ENCODE results near the gene HELLS.
A peak's percentile ranks its signal among the peaks of the same experiment; 100 is the strongest.
"Not testable (repeated sequence)": the region's sequence is repeated elsewhere in the genome, so short reads cannot be mapped to it uniquely, and the experiment has no call there.

The HELLS gene

GRCh38 chr10:94545391-94546048, at the start of gene HELLS:
HELLS (plus strand) TSS chr10:94545788; CDS start chr10:94545922, 134 bp downstream.
- peak; percentile 52 for DNase-seq (ENCODE audit: low read depth)

DNA sequence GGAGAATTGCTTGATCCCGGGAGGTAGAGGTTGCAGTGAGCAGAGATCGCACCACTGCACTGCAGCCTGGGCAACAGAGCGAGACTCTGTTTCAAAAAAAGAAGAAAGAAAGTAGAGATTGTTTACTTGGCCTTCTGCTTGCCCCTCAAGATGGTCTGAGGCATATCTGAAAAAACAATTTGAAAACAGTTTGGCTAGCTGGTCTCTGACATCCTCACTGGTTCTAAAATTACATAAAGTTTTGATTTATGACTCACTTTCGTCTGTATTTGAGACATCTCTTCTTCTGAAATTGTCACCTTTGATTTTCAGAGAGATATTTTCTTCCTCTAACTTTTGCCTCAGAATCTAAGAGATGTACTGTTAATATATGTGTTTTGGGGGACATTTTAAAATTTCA, 49.6 kb upstream of the HELLS start:
- no peak for DNase-seq (ENCODE audit: low read depth)

- DNase-seq (ENCODE audit: low read depth) = no peak
Measured at GRCh38 chr10:94496646-94497045, 48.9 kb upstream of the HELLS start.

DNA sequence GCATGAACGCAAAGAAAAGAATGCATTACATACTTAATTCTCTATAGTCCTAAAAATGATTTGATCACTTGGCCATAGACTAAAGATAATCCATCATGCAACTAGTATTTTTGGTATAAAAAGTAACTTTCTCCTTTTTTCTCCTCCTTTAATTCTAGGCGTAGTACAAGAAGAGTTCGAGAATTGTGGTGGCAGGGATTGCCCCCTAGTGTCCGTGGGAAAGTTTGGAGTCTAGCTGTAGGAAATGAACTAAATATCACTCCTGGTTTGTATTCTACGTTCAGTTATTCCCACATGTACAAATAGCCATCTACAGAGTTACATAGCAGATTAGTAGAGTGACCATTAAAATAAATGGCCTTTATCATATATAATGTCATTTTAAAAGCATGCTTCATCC, 45.5 kb upstream of the HELLS start:
- DNase-seq (ENCODE audit: low read depth) = no peak

DNA sequence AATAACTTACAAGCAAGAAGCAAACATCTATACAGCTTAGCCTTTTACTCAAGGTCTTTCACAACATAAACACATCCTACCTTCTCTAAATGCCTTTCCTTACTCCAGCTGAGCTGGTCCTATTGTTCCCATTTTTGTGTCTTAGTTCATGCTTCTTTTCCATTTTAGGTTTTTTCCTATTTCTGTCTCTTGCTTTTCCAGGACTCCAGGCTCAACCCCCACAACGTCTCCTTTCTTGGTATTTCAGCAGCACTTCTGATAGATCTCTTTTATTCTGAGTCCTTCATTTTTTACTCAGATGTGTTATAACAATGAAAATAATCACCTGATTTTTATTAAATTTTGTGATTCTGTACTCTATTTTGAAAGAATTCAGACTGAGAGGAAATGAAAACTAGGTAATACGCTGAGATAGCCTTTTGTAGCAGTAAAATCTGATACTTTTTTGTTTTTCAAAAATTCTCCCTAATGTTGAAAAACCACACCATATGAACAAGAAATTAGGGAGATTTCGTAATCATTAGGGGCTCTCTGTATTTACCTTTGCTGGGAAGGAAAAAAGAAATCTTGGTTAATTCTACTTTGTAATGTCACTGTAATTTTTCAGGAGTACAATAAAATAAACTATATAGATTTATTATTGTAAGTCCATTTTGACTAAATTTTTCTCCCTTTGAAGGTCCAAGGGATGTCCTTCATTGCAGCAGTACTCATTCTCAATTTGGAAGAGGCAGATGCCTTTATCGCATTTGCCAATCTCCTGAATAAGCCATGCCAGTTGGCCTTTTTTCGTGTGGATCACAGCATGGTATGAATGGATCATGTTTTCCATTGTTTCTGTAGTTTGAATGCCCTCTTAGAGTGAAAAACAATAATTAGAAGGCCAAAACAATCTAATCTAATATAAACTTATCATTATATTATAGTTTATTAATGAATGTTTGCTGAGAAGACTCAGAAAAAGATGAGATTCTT, 24.0 kb upstream of the HELLS start:
- no peak for DNase-seq (ENCODE audit: low read depth)

GRCh38 chr10:94524146-94524545, 21.4 kb upstream of the HELLS start:
- no peak for DNase-seq (ENCODE audit: low read depth)

GRCh38 chr10:94524711-94525110, 20.9 kb upstream of the HELLS start:
- no peak for DNase-seq (ENCODE audit: low read depth)

DNA sequence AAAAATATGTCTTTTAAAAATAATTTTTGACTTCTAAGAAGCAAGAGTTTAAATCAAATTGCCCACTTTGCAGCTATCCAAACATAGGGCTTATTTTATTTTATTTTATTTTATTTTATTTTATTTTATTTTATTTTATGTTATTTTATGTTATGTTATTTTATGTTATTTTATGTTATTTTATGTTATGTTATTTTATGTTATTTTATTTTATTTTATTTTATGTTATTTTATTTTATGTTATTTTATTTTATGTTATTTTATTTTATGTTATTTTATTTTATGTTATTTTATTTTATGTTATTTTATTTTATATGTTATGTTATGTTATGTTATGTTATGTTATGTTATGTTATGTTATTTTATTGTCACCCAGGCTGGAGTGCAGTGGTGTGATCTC, 14.0 kb upstream of the HELLS start:
- not testable (repeated sequence) for DNase-seq (ENCODE audit: low read depth)

DNA sequence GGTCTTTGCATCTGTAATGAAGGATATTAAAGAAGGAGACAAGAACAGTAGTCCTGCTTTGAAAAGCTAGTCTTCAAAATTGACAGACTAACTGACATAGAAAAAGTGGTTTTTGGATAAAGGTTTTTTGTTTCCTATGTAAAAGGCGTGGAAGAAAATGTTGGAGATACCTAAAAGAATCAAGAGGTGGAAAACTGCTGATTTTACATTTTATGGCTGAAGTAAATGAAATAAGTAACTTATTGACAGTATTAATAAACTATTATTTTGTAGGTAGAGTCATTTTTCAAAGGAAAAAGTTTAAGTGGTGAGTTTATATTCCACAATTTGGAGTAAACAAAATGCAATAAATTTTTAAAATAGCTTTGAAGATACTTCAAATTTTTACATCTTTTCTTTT, 12.6 kb upstream of the HELLS start:
- no peak for DNase-seq (ENCODE audit: low read depth)

DNA sequence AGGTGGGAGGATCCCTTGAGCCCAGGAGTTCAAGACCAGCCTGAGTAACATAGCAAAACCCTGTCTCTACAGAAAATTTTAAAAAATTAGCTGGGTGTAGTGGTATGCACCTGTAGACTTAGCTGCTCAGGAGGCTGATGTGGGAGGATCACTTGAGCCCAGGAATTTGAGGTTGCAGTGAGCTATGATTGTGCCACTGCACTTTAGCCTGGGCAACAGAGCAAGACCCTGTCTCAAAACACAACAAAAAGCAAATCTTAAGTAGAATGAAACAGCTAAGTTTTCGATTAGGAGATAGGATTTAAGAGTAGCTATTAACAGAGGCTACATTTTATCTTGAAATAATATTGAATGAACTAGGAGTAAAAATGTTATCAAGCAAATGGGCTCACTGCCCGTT, 3.3 kb upstream of the HELLS start:
- not testable (repeated sequence) for DNase-seq (ENCODE audit: low read depth)

- DNase-seq (ENCODE audit: low read depth) = no peak
Measured at GRCh38 chr10:94546049-94546900, 687 bp downstream of the HELLS start.

GRCh38 chr10:94546901-94547185, 1.3 kb downstream of the HELLS start:
- no peak for DNase-seq (ENCODE audit: low read depth)

- DNase-seq (ENCODE audit: low read depth) = no peak
Measured at GRCh38 chr10:94549221-94549620, 3.6 kb downstream of the HELLS start.

- DNase-seq (ENCODE audit: low read depth) = not testable (repeated sequence)
Measured at GRCh38 chr10:94567714-94568307, 22.2 kb downstream of the HELLS start.

DNA sequence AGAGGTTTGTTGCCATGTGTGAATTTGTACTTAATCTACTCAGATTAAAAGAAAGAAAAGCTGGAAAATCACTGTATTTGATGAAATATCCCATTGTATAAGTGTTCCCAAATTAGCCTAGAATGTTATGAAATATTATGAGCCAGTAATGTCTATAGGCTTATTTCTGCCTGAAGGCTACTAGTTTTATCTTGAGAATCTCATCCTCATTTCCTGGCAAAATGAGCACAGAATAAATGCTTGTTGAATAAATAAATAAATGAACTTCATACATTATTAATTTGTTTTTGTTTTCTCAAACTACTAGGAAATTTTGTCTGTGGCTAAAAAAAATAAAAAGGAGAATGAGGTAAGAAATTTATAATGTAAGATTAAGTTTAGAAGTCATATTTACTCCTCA, 25.5 kb downstream of the HELLS start:
- no peak for DNase-seq (ENCODE audit: low read depth)

- DNase-seq (ENCODE audit: low read depth) = no peak
Measured at GRCh38 chr10:94571528-94571927, 25.9 kb downstream of the HELLS start.

GRCh38 chr10:94578790-94579189, 33.2 kb downstream of the HELLS start:
- no peak for DNase-seq (ENCODE audit: low read depth)

- DNase-seq (ENCODE audit: low read depth) = no peak
Measured at GRCh38 chr10:94583124-94583523, 37.5 kb downstream of the HELLS start.

GRCh38 chr10:94591461-94592205, 46.0 kb downstream of the HELLS start:
- DNase-seq (ENCODE audit: low read depth) = no peak

GRCh38 chr10:94602729-94603515, 57.3 kb downstream of the HELLS start:
- DNase-seq (ENCODE audit: low read depth) = no peak

DNA sequence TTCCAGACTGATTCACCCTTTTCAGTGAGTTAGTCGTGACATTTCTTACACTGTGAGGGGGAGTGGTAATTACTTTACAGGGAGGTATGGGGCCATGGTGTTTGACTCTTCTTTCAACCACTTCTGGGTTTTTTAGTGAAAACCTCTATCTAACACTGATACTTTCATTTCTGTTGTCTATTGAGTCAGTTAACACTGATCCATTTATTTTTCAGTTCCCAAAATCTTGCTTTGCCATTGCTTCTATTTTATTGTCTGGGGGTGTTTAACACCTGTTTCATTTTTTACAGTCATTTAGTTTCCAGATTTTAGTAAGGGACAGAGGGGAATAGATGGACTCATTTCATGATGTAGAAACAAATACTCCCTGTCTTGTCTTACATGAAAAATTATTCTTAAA, 61.5 kb downstream of the HELLS start:
- no peak for DNase-seq (ENCODE audit: low read depth)

Measured in activated T-helper 9 cell treated with anti-CD3 and anti-CD28 coated beads, Interleukin-2, amount 50 U/mL, for 16 hours (primary cell).